Measurements from ENCODE around the gene KCNMA1.

- no peak for TF ChIP-seq CTCF (IDR thresholded peaks at IDR 0.05)
- TF ChIP-seq ZFX (IDR thresholded peaks at IDR 0.05; ENCODE audit: borderline replicate concordance) = no peak
These were observed 6.4 kb downstream of the KCNMA1 start for GRCh38 chr10:77631241-77631640.

Measured in 22Rv1 (cell line).